HG02763 (cell line): ENCODE results near the gene ANKS3.

Experiments
- ATAC-seq: cut with Tn5 transposase; IDR thresholded peaks from one replicate; pipeline ENCODE4 v1.9.1; 2021; ENCODE audit warnings: mild to moderate bottlenecking, moderate library complexity; ENCODE audit not compliant: unreplicated experiment

The ANKS3 gene

DNA sequence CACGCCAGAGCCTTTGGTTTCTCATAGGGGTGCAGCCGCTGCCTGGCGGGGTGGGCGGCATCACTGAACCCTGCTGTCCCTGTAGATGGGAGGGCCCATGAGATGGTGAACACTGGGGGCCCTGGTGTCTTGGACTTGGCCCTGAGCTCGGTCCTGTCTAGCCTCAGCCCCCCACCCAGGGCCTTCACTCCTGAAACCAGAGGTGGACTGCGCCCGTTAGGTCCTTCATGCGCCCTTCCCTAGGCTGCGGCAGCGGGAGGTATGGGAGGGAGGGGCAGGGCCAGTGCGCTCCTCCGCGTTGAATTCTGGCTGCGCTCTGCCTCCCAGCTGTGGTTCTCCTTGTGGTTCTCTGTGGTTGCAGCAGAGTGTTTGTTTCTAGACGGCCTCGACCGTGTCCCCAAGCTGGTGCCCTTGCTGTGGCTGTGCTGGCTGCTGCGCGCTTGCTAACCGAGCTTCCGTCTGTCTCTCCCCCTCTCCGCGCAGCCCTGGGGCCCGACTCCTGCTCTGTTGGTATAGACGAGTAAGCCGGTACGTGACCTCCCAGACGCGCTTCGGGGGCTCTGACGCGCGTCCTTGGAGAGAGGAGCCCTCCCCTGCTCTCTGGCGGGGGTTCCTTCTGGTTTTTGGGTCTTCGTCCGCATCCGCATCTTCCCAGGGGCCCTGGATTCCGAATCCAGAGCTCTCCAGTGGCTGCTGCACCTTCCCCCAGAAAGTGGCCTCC, 48.1 kb downstream of the ANKS3 start:
- ATAC-seq, result no peak

DNA sequence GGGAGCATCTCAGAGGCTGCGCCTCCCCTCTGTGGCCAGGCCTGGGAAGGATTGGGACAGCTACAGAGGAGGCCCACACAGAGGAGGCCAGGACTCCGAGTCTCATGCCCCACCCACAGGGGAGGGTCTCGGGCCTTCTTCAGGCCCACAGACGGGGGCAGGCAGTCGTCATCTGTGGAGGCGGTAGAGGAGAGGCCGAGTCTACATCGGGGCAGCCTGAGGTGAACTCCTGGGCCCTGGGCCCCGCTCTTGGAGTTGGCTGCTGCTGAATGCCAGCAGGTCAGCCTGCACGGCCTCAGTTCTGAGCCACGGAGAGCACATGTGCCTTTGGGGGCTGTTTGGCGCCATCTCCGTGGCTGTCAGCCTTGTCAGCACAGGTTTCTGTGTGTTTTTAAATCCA, 48.8 kb downstream of the ANKS3 start:
- no peak for ATAC-seq

DNA sequence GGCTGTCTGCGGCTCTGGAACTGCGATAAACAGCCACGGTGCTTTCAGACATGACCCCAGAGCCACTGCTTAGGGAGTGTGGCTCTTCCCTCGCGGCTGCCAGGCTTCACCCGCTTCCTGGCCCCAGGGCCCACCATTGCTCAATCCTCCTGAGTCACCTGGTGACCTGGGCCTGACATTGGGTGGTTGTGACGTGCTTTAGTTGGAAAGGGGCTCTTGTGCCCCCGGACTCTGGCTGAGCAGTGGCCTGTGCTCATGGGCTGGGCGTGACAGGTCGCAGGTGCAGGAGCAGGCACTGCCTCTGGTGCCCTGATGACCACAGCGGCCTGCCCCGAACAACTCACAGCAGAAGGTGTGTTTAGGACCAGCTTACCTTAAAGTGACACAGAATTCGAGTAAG, 49.3 kb downstream of the ANKS3 start:
- no peak for ATAC-seq

DNA sequence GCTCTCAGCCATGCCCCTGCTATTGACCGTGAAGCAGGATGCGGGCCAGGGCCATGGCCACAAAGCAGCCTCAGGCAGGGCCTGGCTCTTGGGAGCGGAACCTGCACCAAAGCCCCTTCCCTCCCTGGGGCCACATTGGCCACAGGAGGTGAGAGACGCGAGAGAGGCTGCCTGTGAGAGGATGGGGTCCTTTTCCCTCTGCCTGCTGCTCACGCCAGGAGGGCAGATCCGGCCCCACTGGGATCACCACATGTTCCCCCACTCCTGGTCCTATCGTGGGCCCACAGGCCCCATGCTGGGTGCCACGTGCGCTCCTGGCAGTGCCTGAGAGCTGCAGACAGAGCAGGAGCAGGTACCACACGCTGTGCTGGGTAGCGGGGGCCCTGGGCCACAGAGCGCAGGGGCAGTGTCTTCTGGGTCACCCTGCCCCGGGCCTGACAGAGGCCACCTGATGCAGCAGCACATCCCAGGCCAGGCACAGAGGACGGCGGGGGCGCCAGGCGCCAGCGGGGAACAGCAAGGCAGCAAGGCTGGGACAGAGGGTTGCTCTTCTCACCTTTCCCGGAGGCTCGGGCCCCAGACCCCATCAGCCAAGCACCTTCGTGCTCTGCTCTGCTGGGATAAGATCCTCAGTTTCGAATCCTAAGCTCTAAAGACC, 49.9 kb downstream of the ANKS3 start:
- ATAC-seq, result no peak

DNA sequence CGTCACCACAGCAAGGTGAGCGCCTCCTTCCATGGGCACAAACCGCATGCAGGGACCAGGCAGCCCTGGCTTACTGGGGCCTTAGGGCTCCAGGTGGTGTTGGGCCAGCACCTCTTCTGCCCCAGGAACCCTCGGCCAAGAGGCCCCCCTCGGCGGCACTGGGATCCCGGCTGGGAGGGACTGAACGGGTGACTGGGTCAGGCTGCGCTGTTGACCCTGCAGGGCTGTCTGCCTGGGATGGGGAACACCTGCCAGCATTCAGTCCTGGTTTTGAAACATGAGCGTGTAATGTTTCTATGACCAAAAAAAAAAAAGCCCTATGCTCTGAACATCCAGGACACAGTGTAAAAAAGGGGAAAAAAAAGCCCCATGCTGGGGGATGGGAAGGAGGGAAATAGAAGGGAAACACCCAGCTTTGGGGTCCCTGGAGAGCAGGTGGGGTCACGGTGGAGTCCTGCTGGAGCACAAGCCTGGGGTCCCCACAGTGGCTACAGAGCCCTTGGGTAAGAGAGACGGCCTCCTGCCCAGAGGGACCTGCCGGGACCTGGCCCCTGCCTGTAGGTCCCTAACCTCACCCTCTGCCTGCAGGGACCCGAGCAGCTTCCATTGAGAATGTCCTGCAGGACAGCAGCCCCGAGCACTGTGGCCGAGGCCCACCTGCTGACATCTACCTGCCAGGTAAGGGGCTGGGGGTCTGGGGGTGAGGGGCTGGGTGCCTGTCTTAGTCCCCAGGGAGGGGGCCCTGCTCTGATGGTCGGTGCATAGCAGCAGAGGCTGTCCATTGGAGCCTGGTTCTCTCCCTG, 50.6 kb downstream of the ANKS3 start:
- ATAC-seq, result no peak

DNA sequence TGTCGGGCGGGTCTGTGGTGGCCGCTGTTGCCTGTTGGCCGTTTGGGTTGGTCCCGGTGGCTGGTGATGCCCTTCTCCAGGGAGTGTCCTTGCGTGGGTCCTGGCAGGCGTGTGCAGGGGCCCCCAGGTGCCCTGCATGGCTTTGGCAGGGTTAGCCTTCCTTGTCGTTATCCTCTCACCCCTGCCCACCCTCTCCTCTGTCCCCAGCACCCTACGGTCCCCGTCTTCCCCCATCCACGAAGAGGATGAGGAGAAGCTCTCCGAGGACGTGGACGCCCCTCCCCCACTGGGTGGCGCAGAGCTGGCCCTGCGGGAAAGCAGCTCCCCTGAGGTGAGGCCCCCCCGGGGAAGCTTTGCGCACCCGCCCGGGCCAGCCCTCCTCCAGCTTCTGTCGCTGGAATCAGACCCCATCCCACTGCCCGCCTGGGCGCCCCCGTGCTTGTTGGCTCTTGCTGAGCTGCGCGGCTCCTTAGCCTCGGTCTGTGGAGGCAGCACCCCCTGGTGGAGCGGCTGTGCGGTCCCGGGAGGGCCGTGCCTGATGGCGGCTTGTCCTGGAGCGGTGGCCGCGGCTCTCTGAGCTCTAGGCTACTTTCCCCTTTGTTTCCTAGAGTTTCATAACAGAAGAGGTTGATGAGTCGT, 51.3 kb downstream of the ANKS3 start:
- no peak for ATAC-seq

DNA sequence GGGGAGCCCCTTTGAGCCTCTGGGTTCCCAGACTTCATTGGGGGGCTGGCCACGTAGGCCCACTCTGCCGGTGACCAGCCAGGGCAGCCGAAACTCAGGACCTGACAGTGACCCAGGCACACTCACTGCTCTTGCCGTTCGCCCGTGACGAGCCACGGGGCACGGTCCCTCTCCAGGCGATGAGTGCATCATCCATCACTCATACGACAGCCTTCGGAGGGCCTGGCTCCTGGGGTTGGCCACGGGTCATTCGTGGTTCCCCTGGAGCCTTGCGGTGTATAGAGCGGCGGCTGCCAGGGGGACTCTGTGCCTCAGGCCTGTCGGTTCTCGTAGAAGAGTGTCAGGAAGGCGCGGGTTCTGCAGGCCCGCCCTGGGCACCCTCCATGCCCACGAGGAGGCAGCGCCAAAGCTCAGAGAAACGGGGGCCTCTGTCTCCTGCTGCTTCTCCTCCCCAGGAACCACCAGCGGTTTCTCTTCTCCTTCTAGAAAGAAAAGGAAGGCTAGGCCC, 51.9 kb downstream of the ANKS3 start:
- no peak for ATAC-seq

DNA sequence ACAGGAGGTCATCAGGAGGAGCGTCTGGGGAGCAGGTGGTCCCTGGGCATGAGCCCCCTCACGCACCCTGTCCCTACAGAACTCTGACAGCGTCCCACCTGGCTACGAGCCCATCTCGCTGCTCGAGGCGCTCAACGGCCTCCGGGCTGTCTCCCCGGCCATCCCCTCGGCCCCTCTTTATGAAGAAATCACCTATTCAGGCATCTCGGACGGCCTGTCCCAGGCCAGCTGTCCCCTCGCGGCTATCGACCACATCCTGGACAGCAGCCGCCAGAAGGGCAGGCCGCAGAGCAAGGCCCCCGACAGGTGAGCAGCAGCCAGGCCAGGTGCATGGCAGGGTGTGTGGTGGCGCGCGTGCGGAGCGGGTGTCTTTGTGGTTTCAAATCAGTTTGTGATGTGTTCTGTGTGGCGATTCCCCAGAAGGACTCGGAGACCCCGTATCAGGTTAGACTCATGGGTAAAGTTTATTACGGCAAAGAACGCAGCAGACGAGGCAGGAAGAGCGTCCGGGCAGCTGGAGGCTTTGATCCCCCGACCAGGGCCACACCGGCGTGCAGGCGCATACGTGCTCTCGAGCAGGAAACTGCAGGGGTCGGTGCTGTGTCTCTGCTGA, 52.5 kb downstream of the ANKS3 start:
- no peak for ATAC-seq

DNA sequence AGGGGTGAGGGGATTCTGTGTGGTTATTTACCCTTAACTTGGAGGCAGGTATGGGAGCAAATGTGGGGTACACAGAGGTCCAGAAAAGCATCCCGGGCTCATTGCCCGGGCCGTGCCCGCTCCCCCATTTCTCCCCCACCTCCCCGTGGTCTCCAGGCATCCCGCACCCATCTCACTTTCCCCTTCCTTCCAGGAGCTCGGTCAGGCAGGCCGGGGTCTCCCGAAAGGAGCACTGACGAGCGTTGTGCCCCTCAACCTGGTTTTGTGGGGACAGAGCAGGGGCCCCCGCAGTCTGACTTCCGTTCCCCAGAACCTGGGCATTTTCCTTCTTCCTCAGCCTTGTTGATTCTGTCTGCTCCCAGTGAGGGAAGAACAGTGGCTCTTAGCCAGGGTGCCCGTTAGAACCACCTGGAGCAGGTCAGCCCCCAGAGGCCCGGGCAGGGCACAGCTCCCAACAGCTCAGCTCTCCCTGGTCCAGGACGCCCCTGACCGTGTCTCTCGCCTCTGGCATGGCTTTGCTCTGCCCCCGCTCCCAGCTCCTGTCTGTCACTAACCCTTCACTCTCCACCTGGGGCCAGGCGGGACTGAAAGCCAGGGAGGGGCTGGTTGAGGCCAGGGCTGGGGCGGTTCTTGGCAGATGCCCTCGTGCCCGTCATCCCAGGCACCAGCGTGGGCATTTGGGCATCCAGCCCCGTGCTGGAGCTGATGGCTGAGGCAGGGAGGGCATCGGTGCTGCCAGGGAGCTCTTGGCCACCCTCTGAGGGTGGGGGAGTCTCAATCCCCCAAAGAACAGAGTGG, 53.2 kb downstream of the ANKS3 start:
- ATAC-seq, result no peak

DNA sequence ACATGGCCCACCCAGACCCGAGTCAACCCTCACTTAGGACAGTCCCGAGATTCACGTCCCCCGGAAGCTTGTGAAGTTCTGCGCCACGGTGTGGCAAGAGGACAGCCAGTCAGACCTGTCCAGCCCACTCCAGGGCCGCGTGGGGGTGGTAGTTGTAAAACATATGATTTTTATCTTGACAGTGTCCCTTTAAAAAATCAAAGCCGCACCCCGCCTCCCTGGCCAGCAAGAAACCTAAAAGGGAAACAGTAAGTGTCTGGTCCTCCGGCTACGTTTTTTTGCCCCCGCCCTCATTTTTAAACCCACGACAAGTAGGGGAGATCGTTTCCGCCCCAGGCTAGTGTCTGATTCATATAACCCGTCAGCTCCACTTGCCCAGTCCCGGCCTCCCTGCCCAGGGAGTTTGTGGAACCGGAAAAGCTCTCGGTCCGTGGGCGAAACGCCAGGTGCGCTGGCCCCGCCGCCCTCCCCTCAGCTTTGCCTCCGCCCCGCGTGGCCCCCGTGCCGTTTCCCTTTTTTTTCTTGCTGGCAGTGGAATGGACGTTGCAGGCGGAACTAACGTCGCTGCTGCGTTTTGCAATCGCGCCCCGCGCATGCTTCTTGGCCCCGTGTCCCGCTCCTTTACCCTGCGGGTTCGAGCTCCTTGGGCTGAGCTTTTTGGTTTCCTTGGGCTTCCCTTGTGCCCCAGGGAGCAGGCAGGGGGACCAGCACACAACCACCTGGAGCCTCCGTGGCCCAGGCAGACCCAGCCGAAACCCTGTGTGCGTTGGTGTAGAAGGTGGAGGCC, 54.0 kb downstream of the ANKS3 start:
- no peak for ATAC-seq

DNA sequence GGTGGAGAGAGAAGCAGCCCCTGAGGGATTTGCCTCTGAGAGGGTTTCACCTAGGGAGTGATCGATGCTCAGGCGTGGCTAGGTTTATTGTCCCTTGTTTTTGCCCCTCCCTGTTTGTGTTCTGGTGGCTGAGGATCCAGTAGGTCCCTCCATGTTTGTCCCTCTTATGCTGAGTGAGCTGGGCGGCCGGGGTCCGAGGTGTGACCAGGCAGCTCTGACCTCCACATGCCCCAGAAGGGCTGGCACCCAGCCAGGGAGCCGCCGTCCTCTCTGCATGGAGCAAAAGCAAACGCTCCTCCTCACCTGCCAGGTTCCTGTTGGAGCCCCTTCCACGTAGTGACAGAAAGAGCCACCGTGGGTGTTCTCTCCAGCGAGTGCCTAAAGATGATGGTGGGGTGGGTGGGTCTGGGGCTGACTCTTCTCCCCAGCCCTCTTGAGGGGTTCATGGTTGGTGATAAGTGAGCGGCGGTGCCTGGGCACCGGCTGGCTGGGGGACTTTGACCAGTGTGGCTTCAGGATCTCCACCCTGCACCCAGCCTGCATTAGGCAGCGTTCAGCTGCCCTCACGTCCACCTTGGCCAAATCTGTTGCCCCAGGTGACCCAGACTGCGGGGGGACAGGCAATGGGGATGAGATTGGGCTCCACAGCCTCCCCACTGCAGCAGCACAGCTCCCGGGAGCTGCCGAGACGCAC, 54.8 kb downstream of the ANKS3 start:
- no peak for ATAC-seq

DNA sequence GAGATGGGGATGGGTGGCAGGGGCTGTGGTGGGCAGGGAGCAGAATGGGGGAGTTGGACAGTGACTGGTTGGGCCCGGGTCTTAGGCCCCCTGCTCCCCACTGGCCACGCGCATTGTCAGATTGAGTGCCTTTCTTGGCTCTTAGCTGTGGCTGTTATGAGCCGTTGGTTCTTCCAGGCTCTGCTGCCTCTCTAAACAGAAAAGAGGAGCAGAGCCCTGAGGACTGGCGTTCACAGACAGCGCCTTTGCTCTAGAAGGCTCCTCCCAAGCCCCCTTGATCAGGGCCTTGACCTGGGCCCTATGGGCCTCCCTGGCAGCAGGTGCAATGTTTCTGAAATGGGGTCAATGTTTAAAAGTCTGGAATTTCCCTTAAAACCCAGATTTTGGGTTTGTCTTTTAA, 55.5 kb downstream of the ANKS3 start:
- no peak for ATAC-seq

DNA sequence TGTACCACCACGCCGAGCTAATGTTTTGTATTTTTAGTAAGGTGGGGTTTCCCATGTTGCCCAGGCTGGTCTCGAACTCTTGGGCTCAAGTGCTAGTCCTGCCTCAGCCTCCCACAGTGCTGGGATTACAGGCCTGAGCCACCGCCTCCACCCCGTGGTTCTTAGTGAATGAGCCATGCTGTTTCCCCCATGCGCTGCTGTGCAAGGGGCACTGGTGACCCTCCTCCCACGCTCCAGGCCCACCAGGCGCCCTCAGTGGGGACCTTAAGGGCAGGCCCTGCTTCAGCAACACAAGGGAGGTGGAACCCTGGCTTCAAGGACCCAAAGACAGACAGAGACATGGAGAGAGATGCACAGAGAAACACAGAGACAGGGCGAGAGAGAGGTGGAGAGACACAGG, 56.1 kb downstream of the ANKS3 start:
- no peak for ATAC-seq

DNA sequence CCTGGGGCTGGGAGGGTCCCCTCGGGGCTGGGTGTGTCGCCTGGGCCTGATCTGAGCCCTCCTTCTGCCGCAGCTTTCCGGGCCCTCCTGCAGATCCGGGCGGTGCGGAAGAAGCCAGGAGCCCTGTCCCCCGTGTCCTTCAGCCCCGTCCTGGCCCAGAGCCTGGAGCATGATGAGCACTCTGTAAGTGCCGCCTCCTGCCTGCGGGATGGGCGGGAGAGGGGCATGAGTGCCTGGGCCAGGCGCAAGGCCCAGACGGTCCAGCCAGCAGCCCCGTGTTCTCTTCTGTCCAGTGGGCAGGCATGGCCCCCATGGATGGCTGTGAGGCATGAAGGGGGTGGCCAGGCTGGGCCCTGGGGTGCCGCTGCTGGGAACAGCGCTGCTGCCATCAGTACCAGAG, 56.7 kb downstream of the ANKS3 start:
- no peak for ATAC-seq

DNA sequence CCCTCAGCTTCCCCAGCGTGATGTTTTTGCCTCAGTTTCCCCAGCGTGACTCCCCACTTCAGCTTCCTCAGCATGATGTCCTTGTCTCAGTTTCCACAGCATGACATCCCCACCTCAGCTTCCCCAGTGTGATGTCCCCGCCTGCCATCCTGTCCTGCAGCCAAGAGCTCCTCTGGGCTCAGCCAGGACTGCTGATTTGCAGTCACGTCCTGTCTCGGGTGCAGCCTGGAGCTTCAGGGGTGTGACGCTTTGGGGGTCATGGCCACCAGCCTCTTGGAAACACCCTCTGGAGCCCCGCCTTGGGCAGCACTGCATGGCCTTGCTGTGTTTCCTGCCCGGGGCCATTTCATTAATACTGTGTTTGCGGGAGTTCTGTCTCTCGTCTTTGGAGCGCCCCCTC, 57.2 kb downstream of the ANKS3 start:
- no peak for ATAC-seq

DNA sequence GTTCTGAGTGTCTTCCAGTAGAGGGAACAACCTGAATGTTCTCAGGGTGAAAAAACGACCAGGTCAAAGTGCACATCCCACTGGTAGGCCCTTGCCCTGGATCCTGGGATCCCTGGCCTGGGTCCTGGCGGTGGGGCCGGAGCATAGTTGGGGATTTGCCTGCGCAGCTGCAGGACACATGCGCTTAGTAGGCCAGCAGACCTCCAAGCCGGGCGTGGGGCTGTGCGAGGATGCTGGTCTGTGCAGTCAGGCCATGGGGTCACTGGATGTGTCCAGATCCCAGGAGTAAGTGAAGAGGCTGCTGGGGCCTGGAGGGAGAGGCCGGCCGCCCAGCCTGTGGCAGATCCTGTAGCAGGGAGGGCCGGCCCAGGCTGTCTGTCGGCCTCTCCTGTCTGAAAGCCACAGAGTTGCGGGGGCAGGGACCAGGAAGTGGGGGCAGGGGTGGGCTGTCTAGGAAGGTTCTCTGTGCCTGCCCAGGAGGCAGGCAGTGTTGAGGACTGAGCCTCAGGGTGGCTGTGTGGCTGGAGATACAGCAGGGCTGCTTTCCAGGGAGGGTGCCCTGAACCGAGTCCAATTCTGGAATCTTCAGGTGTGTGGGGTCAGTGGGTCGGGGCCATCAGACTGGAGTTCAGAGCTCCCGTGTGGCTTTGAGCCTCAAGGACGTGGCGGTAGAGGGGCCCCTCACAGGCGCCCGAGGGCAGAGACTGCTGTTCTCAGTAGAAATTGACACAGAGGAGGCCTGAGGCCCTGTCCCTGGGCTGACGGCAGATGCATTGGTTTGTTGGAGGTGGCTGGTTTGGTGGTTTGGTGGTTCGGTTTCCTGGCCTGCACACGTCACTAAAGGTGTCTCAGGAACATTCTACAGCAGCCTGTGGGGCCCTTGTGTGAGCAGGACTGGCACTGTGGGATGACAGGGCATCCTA, 57.9 kb downstream of the ANKS3 start:
- ATAC-seq, result no peak

DNA sequence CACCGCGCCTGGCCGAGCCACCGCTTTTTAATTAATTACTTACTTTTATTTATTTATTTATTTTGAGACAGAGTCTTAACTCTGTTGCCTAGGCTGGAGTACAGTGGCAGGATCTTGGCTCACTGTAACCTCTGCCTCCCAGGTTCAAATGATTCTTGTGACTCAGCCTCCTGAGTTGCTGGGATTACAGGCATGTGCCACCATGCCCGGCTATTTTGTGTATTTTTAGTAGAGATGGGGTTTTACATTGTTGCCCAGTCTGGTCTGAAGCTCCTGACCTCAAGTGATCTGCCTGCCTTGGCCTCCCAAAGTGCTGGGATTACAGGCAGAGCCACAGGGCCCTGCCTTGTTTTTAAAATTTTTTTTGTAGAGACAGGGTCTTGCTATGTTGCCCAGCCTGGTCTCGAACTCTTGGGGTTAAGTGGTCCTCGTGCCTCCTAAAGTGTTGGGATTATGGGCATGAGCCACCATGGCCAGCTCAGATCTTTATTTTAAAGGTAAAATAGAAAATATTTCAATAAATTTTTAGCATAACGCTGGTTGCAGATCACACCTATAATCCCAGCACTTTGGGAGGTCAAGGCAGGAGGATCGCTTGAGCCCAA, 59.0 kb downstream of the ANKS3 start:
- no peak for ATAC-seq
